Cardiac muscle cell (in vitro differentiated cells and primary cell): ENCODE measurements around the gene INS. TPM values are rescaled to one million over a fixed set of nuclear protein-coding genes. Genes with fewer than 3 reads are reported as not detected.

ENCODE experiments used
- DNase-seq, 2 donors: peaks; one replicate each; pipeline versions ENCODE4 v3.0.0 to v3.0.0-alpha.2; 2010 to 2017; ENCODE audit warnings: low read depth in 1 of 2, low spot score in 1 of 2
- H3K27ac ChIP-seq: fragments of 200-600 bp; sonication (generic); 2 replicates; pipeline ENCODE4 v1.5.1; 2016
- H3K27me3 ChIP-seq: fragments of 200-600 bp; sonication (generic); 2 replicates; pipeline ENCODE4 v1.6.0; 2016; ENCODE audit warnings: control low read depth
- H3K36me3 ChIP-seq: fragments of 200-600 bp; sonication (generic); 2 replicates; pipeline ENCODE4 v1.5.1; 2016; ENCODE audit warnings: control low read depth
- H3K4me1 ChIP-seq: fragments of 200-600 bp; sonication (generic); 2 replicates; pipeline ENCODE4 v1.8.1; 2017; ENCODE audit warnings: low read depth, mild to moderate bottlenecking, mixed run types
- H3K4me3 ChIP-seq: fragments of 200-600 bp; sonication (generic); 2 replicates; pipeline ENCODE4 v1.5.1; 2016; ENCODE audit warnings: mild to moderate bottlenecking
- H3K9me3 ChIP-seq: fragments of 200-600 bp; sonication (generic); 2 replicates; pipeline ENCODE4 v1.5.1; 2017; ENCODE audit warnings: low read depth, mild to moderate bottlenecking, control low read depth
- CTCF ChIP-seq: IDR thresholded peaks from 2 replicates; pipeline ENCODE4 v1.5.1; 2012; ENCODE audit warnings: low read depth, mild to moderate bottlenecking, low read length
- polyA plus RNA-seq: library from polyadenylated mRNA; unstranded; fragments of >200 nt; fragmentation: Nextera tagmentation; extraction: Ambion mirVana; gene quantifications from 2 replicates; pipeline ENCODE4 v1.2.1, GENCODE V29; 2016
- total RNA-seq: library from RNA; depleted of rRNA; stranded (reverse); fragments of >200 nt; gene quantifications from 2 replicates; pipeline ENCODE4 v1.2.3, GENCODE V29; 2016

Gene INS
- total and polyA plus RNA-seq, 2 experiments from 2014 or later, result not detected

GRCh38 chr11:2186669-2187279 lies 25.8 kb upstream of the INS start:
- peak; percentile 30 to 79 for DNase-seq
- Histone ChIP-seq H3K9me3 (no peaks in the 10 kb centered on the region), H3K4me1 (no peaks in the 10 kb centered on the region), H3K27ac (no peak overlapping the region), H3K4me3 (no peak overlapping the region), H3K27me3 (peaks cover 6% of the 10 kb centered on the region), H3K36me3 (no peaks in the 10 kb centered on the region)
- peak; percentile 47 for TF ChIP-seq CTCF

GRCh38 chr11:2185324-2186085 lies 24.5 kb upstream of the INS start:
- no peak for TF ChIP-seq CTCF
- Histone ChIP-seq H3K4me3 (no peak overlapping the region), H3K36me3 (no peaks in the 10 kb centered on the region), H3K27ac (no peak overlapping the region), H3K9me3 (no peaks in the 10 kb centered on the region), H3K27me3 (peaks cover 6% of the 10 kb centered on the region), H3K4me1 (no peaks in the 10 kb centered on the region)
- no peak for DNase-seq

- no peak for DNase-seq
- peaks cover 6% of the 10 kb centered on the region for H3K27me3 ChIP-seq
- no peak overlapping the region for H3K27ac ChIP-seq
- no peak overlapping the region for H3K4me3 ChIP-seq
- no peaks in the 10 kb centered on the region for H3K36me3 ChIP-seq
- H3K9me3 ChIP-seq, result no peaks in the 10 kb centered on the region
- TF ChIP-seq CTCF, result no peak
- H3K4me1 ChIP-seq, result no peaks in the 10 kb centered on the region
Measured at GRCh38 chr11:2182692-2183474, 21.9 kb upstream of the INS start.

GRCh38 chr11:2182075-2182474 lies 21.1 kb upstream of the INS start:
- no peaks in the 10 kb centered on the region for H3K4me1 ChIP-seq
- no peak for TF ChIP-seq CTCF
- H3K9me3 ChIP-seq, result no peaks in the 10 kb centered on the region
- no peaks in the 10 kb centered on the region for H3K36me3 ChIP-seq
- DNase-seq, result no peak
- peaks cover 6% of the 10 kb centered on the region for H3K27me3 ChIP-seq
- no peak overlapping the region for H3K4me3 ChIP-seq
- H3K27ac ChIP-seq, result no peak overlapping the region

GRCh38 chr11:2180789-2181370 lies 19.9 kb upstream of the INS start:
- Histone ChIP-seq H3K27ac (no peak overlapping the region), H3K9me3 (no peaks in the 10 kb centered on the region), H3K4me1 (no peaks in the 10 kb centered on the region), H3K27me3 (peaks cover 6% of the 10 kb centered on the region), H3K36me3 (no peaks in the 10 kb centered on the region), H3K4me3 (no peak overlapping the region)
- DNase-seq, result no peak
- no peak for TF ChIP-seq CTCF
